Esophagus muscularis mucosa (tissue), 4 donors: ENCODE results near the gene OSBPL2. TPM values are rescaled to one million over a fixed set of nuclear protein-coding genes. Genes with fewer than 3 reads are reported as not detected.

Experiments
- DNase-seq: peaks from one replicate; pipeline ENCODE4 v3.0.0-alpha.2; 2017; ENCODE audit errors: extremely low spot score
- H3K27ac ChIP-seq, 4 donors: fragments of 200-600 bp; sonication (generic); replicated peaks in 1 of 4; 1 replicate in 3 of 4; 2 replicates in 1 of 4; pipeline ENCODE4 v1.5.1; 2016 to 2019; ENCODE audit warnings: mild to moderate bottlenecking in 1 of 4
- H3K27me3 ChIP-seq, 4 donors: fragments of 200-600 bp; sonication (generic); one replicate each; pipeline versions ENCODE4 v1.5.1 to v1.6.0; 2016 to 2019
- H3K36me3 ChIP-seq, 4 donors: fragments of 200-600 bp; sonication (generic); one replicate each; pipeline ENCODE4 v1.5.1; 2016 to 2019
- H3K4me1 ChIP-seq, 4 donors: fragments of 200-600 bp; sonication (generic); one replicate each; pipeline ENCODE4 v1.5.1; 2016 to 2019
- H3K4me3 ChIP-seq, 4 donors: fragments of 200-600 bp; sonication (generic); 1 replicate in 2 of 4; 2 replicates in 2 of 4; pipeline ENCODE4 v1.5.1; 2016 to 2019; ENCODE audit warnings: mild to moderate bottlenecking in 4 of 4, moderate library complexity in 1 of 4
- H3K9me3 ChIP-seq, 4 donors: fragments of 200-600 bp; sonication (generic); 1 replicate in 3 of 4; 2 replicates in 1 of 4; pipeline ENCODE4 v1.5.1; 2016 to 2019
- CTCF ChIP-seq, 3 experiments: fragments of 200-600 bp in 2 of 3; fragments of 450-650 bp in 1 of 3; sonication (generic) in 2 of 3; IDR thresholded peaks; one replicate each; pipeline ENCODE4 v1.5.1; 2017 to 2019; ENCODE audit warnings: antibody characterized with exemption in 3 of 3, mild to moderate bottlenecking in 2 of 3, moderate library complexity in 1 of 3
- EP300 ChIP-seq: sonication (generic); formaldehyde crosslinking; IDR thresholded peaks from one replicate; pipeline ENCODE4 v1.6.1; 2017; ENCODE audit warnings: antibody characterized with exemption
- POLR2A ChIP-seq: fragments of 450-650 bp; IDR thresholded peaks from one replicate; pipeline ENCODE4 v1.6.1; 2017; ENCODE audit warnings: antibody characterized with exemption, moderate library complexity, mild to moderate bottlenecking, low read depth
- POLR2AphosphoS5 ChIP-seq, 2 donors: sonication (generic); formaldehyde crosslinking; IDR thresholded peaks; one replicate each; pipeline ENCODE4 v1.6.1; 2017; ENCODE audit warnings: antibody characterized with exemption in 2 of 2
- WGBS: methylation state at CpG from one replicate; pipeline ENCODE4 v1.1.5; 2018; 5-methylcytosine and 5-hydroxymethylcytosine counted together
- intact Hi-C: fragments of 100-400 bp; cut with DNase I; formaldehyde crosslinking; loops from one replicate; pipeline ENCODE4 v1.15.1; 2023
- total RNA-seq, 4 donors: library from RNA; depleted of rRNA; stranded (reverse); fragments of >200 nt; gene quantifications; one replicate each; pipeline versions ENCODE4 v1.1.0 to v1.2.1, GENCODE V29; 2016

The OSBPL2 gene
- total RNA-seq, 4 donors from 2014 or later, result 34.5 to 52.7 (median 44.2) TPM

DNA sequence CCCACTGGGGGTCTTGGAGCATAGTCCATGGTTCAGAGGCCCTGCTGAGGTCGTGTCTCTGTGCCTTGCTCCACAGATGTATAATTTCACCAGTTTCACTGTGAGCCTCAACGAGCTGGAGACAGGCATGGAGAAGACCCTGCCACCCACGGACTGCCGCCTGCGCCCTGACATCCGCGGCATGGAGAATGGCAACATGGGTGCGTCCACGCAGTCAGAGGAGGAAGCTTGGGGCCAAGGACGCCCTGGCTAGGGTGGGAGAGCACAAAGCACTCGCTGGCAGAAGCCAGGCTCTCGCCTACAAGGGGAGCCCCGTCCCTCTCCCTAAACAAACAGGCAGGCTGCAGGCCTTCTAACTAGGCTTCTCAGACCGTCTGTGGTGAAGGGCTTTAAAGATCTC lies 50.8 kb downstream of the OSBPL2 start:
- intact Hi-C loops, result no loop called here
- Histone ChIP-seq H3K36me3 (peaks cover 29 to 94% (median 89%) of the 10 kb centered on the region in 4 donors), H3K27me3 (no peaks in the 10 kb centered on the region), H3K4me3 (no peak overlapping the region), H3K27ac (no peak overlapping the region), H3K9me3 (no peaks in the 10 kb centered on the region), H3K4me1 (peaks cover 0 to 20% (median 7%) of the 10 kb centered on the region in 4 donors)
- no peak for DNase-seq
- WGBS, result 91% methylated on average over 9 of the region's 14 CpGs
- TF ChIP-seq POLR2A, result no peak
- TF ChIP-seq EP300, result no peak
- no peak for TF ChIP-seq POLR2AphosphoS5 (IDR thresholded peaks at IDR 0.05)
- no peak for TF ChIP-seq CTCF (IDR thresholded peaks at IDR 0.05)

DNA sequence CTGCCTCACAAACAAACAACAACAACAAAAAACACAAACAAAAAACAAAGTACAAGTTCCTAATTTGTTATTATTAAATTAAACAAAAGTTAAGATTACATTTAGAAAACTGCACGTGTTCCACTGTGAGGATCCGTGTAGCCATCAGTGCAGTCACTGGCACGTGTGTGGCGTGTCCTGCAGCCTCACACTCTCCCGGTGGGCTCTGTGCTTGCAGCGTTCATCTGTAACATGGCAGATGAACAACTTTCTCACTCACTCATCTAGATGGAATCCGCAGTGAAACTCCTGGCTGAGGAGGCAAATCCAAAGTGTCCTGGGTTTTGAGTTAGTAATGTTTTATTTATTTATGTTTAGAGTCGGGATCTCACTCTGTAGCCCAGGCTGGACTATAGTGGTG lies 51.6 kb downstream of the OSBPL2 start:
- Histone ChIP-seq H3K9me3 (no peaks in the 10 kb centered on the region), H3K4me1 (peaks cover 0 to 18% (median 7%) of the 10 kb centered on the region in 4 donors), H3K36me3 (peaks cover 32 to 95% (median 88%) of the 10 kb centered on the region in 4 donors), H3K27me3 (no peaks in the 10 kb centered on the region), H3K27ac (no peak overlapping the region), H3K4me3 (no peak overlapping the region)
- TF ChIP-seq EP300 (no peak), POLR2A (no peak), CTCF (IDR thresholded peaks at IDR 0.05) (no peak), POLR2AphosphoS5 (IDR thresholded peaks at IDR 0.05) (no peak)
- WGBS, result 86% methylated on average over 8 of the region's 8 CpGs
- intact Hi-C loops, result no loop called here
- no peak for DNase-seq

GRCh38 chr20:62291251-62292066 lies 53.1 kb downstream of the OSBPL2 start:
- H3K27ac ChIP-seq, result no peak overlapping the region
- H3K4me3 ChIP-seq, result no peak overlapping the region
- H3K9me3 ChIP-seq, result no peaks in the 10 kb centered on the region
- H3K4me1 ChIP-seq, result peaks cover 0 to 7% (median 5%) of the 10 kb centered on the region in 4 donors
- TF ChIP-seq POLR2AphosphoS5 (IDR thresholded peaks at IDR 0.05), result no peak
- TF ChIP-seq EP300, result no peak
- no peak for TF ChIP-seq CTCF (IDR thresholded peaks at IDR 0.05)
- TF ChIP-seq POLR2A, result no peak
- intact Hi-C loops, result no loop called here
- no peaks in the 10 kb centered on the region for H3K27me3 ChIP-seq
- WGBS, result 97% methylated on average over 14 of the region's 29 CpGs
- DNase-seq, result no peak
- peaks cover 35 to 95% (median 88%) of the 10 kb centered on the region in 4 donors for H3K36me3 ChIP-seq

DNA sequence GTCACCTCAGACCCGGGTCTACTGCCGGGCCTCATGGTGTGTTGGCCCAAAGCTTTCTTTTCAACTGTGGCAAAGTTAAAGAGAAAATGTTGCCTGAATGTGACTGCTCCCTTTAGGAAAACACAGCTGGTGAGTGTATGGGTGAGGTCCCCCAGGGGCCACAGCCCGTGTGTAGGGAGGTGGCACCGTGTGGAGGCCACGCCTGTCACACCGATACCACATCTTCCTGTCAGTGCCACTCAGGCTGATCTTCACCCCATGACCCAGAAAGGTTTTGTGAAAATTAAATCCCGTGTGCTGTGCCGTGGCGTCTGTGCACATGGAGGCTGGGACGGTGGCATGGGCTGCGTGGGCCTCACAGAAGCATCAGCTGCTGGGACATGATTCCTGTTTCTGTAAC lies 53.8 kb downstream of the OSBPL2 start:
- no peaks in the 10 kb centered on the region for H3K27me3 ChIP-seq
- DNase-seq, result no peak
- H3K4me1 ChIP-seq, result peaks cover 0 to 5% (median under 1%) of the 10 kb centered on the region in 4 donors
- H3K36me3 ChIP-seq, result peaks cover 30 to 95% (median 88%) of the 10 kb centered on the region in 4 donors
- TF ChIP-seq EP300, result no peak
- no peak for TF ChIP-seq POLR2A
- no peak for TF ChIP-seq CTCF (IDR thresholded peaks at IDR 0.05)
- TF ChIP-seq POLR2AphosphoS5 (IDR thresholded peaks at IDR 0.05), result no peak
- intact Hi-C loops, result no loop called here
- WGBS, result 87% methylated on average over 9 of the region's 11 CpGs
- H3K27ac ChIP-seq, result no peak overlapping the region
- H3K4me3 ChIP-seq, result no peak overlapping the region
- no peaks in the 10 kb centered on the region for H3K9me3 ChIP-seq
